Mesendoderm (in vitro differentiated cells): Measurements from ENCODE around the gene CHCT1.
A peak's percentile ranks its signal among the peaks of the same experiment; 100 is the strongest.
"Not testable (repeated sequence)": the region's sequence is repeated elsewhere in the genome, so short reads cannot be mapped to it uniquely, and the experiment has no call there.

Source experiments
- DNase-seq: peaks from one replicate; pipeline ENCODE4 v3.0.0; 2013
- H2AK5ac ChIP-seq: 2 replicates; pipeline ENCODE4 v1.6.1; 2013; ENCODE audit warnings: low read length, inconsistent platforms
- H2BK120ac ChIP-seq: 2 replicates; pipeline ENCODE4 v1.6.1; 2013; ENCODE audit warnings: low read depth, mild to moderate bottlenecking, low read length, moderate library complexity, mixed read lengths
- H2BK15ac ChIP-seq: replicated peaks from 2 replicates; pipeline ENCODE4 v1.6.1; 2013; ENCODE audit warnings: low read depth, mild to moderate bottlenecking, moderate library complexity
- H2BK5ac ChIP-seq: 2 replicates; pipeline ENCODE4 v1.6.1; 2013; ENCODE audit warnings: low read length, inconsistent platforms
- H3K18ac ChIP-seq: 2 replicates; pipeline ENCODE4 v1.6.1; 2013; ENCODE audit warnings: mild to moderate bottlenecking, low read length, mixed read lengths
- H3K23ac ChIP-seq: one replicate; pipeline ENCODE4 v1.6.1; 2013; ENCODE audit warnings: low read length
- H3K27ac ChIP-seq: 2 replicates; pipeline ENCODE4 v1.5.1; 2013; ENCODE audit warnings: low read depth, mild to moderate bottlenecking, inconsistent platforms, low read length, moderate library complexity
- H3K27me3 ChIP-seq: 2 replicates; pipeline ENCODE4 v1.6.1; 2013; ENCODE audit warnings: low read length, control low read depth, mild to moderate bottlenecking, inconsistent platforms; ENCODE audit not compliant: insufficient read depth, poor library complexity
- H3K36me3 ChIP-seq: 2 replicates; pipeline ENCODE4 v1.6.1; 2013; ENCODE audit warnings: low read length, inconsistent platforms; ENCODE audit not compliant: control insufficient read depth, insufficient read depth
- H3K4ac ChIP-seq: one replicate; pipeline ENCODE4 v1.6.1; 2013; ENCODE audit warnings: low read depth, mild to moderate bottlenecking, low read length, moderate library complexity
- H3K4me1 ChIP-seq: 2 replicates; pipeline ENCODE4 v1.6.1; 2013; ENCODE audit warnings: low read depth, low read length, inconsistent platforms; ENCODE audit not compliant: control insufficient read depth
- H3K4me2 ChIP-seq: 2 replicates; pipeline ENCODE4 v1.6.1; 2013; ENCODE audit warnings: low read length
- H3K4me3 ChIP-seq: 2 replicates; pipeline ENCODE4 v1.5.1; 2013; ENCODE audit warnings: mild to moderate bottlenecking, low read length
- H3K56ac ChIP-seq: one replicate; pipeline ENCODE4 v1.6.1; 2013; ENCODE audit warnings: low read length
- H3K79me1 ChIP-seq: 2 replicates; pipeline ENCODE4 v1.6.1; 2013; ENCODE audit warnings: low read length, inconsistent platforms
- H3K79me2 ChIP-seq: 2 replicates; pipeline ENCODE4 v1.6.1; 2013; ENCODE audit warnings: mild to moderate bottlenecking, low read length; ENCODE audit not compliant: control insufficient read depth, insufficient read depth
- H3K9ac ChIP-seq: 2 replicates; pipeline ENCODE4 v1.6.1; 2013; ENCODE audit warnings: low read length, inconsistent platforms
- H4K5ac ChIP-seq: one replicate; pipeline ENCODE4 v1.6.1; 2013; ENCODE audit warnings: low read length
- H4K8ac ChIP-seq: one replicate; pipeline ENCODE4 v1.6.1; 2013; ENCODE audit warnings: low read depth, mild to moderate bottlenecking, control low read depth, low read length, moderate library complexity
- WGBS: extraction: QIAGEN DNeasy Blood & Tissue Kit; methylation state at CpG from one replicate; pipeline ENCODE4 v1.1.7; 2013; ENCODE audit warnings: low lambda C conversion rate, missing lambda C conversion rate; ENCODE audit not compliant: insufficient coverage; ENCODE audit errors: extremely low coverage; 5-methylcytosine and 5-hydroxymethylcytosine counted together

CHCT1 gene

GRCh38 chr17:60428491-60428890 is 6.2 kb downstream of the CHCT1 start:
- H3K4me1 ChIP-seq, H3K36me3 ChIP-seq, H4K5ac ChIP-seq, H2BK120ac ChIP-seq, H3K27me3 ChIP-seq, H3K18ac ChIP-seq, H3K4me2 ChIP-seq, H2AK5ac ChIP-seq, H4K8ac ChIP-seq, H3K23ac ChIP-seq, H2BK15ac ChIP-seq, H3K56ac ChIP-seq, H3K4ac ChIP-seq, DNase-seq, H3K27ac ChIP-seq, H3K79me2 ChIP-seq, H3K9ac ChIP-seq, H3K79me1 ChIP-seq, H2BK5ac ChIP-seq, H3K4me3 ChIP-seq: not testable (repeated sequence)
- no CpG with 5 or more reads among the region's 6 CpGs for WGBS

GRCh38 chr17:60430561-60430960 is 8.3 kb downstream of the CHCT1 start:
- not testable (repeated sequence) for H2BK5ac ChIP-seq, H3K27me3 ChIP-seq, H3K18ac ChIP-seq, H2BK15ac ChIP-seq, H3K4me3 ChIP-seq, H3K27ac ChIP-seq, DNase-seq, H3K36me3 ChIP-seq, H3K56ac ChIP-seq, H2AK5ac ChIP-seq, H3K79me1 ChIP-seq, H3K23ac ChIP-seq, H3K4me1 ChIP-seq, H4K5ac ChIP-seq, H3K9ac ChIP-seq, H3K4me2 ChIP-seq, H3K4ac ChIP-seq, H2BK120ac ChIP-seq, H3K79me2 ChIP-seq, H4K8ac ChIP-seq
- no CpG with 5 or more reads among the region's 7 CpGs for whole genome bisulfite sequencing

DNA sequence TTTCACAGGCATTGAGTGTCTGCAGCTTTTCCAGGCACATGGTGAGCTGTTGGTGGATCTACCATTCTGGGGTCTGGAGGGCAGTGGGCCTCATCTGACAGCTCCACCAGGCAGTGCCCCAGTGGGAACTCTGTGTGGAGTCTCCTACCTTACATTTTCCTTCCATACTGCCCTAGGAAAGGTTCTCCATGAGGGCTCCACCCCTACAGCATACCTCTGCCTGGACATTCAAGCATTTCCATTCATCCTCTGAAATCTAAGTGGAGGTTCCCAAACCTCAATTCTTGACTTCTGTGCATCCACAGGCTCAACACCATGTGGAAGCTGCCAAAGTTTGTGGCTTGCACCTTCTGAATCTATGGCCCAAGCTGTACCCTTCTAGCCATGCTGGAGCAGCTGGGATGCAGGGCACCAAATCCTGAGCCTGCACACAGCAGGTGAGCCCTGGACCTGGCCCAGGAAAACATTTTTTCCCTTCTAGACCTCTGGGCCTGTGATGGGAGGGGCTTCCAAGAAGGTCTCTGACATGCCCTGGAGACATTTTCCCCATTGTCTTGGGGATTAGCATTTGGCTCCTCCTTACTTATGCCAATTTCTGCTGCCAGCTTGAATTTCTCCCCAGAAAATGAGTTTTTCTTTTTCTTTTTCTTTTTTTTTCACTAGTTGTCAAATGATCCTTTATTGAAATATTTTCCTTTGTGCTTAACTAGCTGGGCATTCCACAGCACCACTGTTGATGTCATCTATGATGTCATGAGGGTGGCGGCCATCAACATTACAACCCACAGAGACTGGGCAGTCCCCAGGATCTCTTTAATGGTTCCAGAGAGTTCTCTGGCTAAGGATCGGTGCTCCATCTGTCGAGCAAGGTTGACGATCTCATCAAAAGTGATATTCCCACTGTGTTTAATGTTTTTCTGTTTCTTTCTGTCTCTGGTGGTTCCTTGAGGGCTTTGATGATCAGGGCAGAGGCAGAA is 11.0 kb downstream of the CHCT1 start:
- not testable (repeated sequence) for DNase-seq, H3K27ac ChIP-seq, H4K5ac ChIP-seq, H3K4ac ChIP-seq, H3K23ac ChIP-seq, H3K36me3 ChIP-seq, H2BK15ac ChIP-seq, H3K4me3 ChIP-seq, H2BK120ac ChIP-seq, H2BK5ac ChIP-seq, H3K4me2 ChIP-seq, H3K79me1 ChIP-seq, H3K56ac ChIP-seq, H2AK5ac ChIP-seq, H4K8ac ChIP-seq, H3K18ac ChIP-seq, H3K79me2 ChIP-seq, H3K9ac ChIP-seq, H3K4me1 ChIP-seq, H3K27me3 ChIP-seq
- no CpG with 5 or more reads among the region's 4 CpGs for WGBS

DNA sequence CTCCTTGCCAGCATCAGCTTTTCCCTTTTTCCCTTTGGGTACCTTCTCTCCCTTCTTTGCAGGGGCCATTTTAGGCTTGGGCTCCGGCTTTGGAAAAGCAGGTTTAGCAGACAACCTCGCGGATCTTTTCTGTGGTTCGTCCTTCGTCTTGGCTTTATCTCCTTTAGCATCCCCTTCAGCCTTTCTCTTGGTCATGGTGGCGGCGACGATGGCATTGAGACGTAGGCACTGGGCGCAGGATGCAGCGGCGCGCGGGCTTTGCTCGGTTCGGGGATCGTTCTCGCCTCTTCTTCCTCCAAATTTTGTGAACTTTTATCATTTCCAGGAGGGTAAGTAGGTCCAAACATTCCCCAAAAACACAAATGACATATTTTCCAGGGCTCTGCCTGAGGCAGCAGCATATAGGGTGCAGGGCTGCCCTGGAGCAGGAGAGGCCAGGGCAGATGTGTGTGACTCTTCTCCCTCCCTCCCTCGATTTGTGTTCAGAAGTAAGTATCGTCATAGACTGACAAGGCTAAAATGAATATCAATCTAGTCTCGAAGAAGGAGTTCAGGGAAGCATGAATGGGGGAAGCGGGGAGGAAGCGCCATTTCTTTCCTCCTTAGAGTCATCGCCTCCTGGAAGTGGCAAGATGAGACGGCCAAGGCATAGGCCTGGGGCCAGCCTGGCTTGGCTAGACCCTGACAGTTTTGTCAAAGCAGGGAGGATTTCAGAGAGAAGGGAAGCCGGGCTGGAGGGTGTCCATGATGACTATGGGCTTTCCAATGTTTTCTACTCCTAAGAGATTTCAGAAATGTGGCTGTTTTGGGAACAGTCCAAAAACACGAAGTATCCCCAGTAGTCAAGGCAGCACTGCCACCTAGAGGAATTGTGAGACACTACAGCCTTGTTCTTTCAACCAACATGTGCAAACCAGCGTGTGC is 13.2 kb downstream of the CHCT1 start:
- H3K36me3 ChIP-seq, result no peaks in the 10 kb centered on the region
- H3K4me3 ChIP-seq, result no peak overlapping the region
- no peaks in the 10 kb centered on the region for H3K27me3 ChIP-seq
- H2AK5ac ChIP-seq, result no peak overlapping the region
- H3K79me2 ChIP-seq, result no peaks in the 10 kb centered on the region
- H2BK15ac ChIP-seq, result no peak overlapping the region
- no peak overlapping the region for H3K23ac ChIP-seq
- no peak overlapping the region for H4K8ac ChIP-seq
- H3K4ac ChIP-seq, result no peak overlapping the region
- no peak overlapping the region for H3K27ac ChIP-seq
- no peak overlapping the region for H3K4me2 ChIP-seq
- no peak overlapping the region for H2BK120ac ChIP-seq
- no peaks in the 10 kb centered on the region for H3K79me1 ChIP-seq
- no peak overlapping the region for H2BK5ac ChIP-seq
- H4K5ac ChIP-seq, result no peak overlapping the region
- no CpG with 5 or more reads among the region's 28 CpGs for WGBS
- no peak overlapping the region for H3K18ac ChIP-seq
- H3K4me1 ChIP-seq, result no peaks in the 10 kb centered on the region
- peak; percentile 78 for DNase-seq
- peak overlapping the region; percentile 70 for H3K56ac ChIP-seq
- no peak overlapping the region for H3K9ac ChIP-seq

- no peak overlapping the region for H3K4ac ChIP-seq
- H3K27me3 ChIP-seq, result no peaks in the 10 kb centered on the region
- no peaks in the 10 kb centered on the region for H3K79me2 ChIP-seq
- H3K23ac ChIP-seq, result no peak overlapping the region
- H3K4me2 ChIP-seq, result no peak overlapping the region
- no peaks in the 10 kb centered on the region for H3K36me3 ChIP-seq
- H2BK120ac ChIP-seq, result no peak overlapping the region
- no peak overlapping the region for H2BK5ac ChIP-seq
- H3K4me1 ChIP-seq, result no peaks in the 10 kb centered on the region
- H3K27ac ChIP-seq, result no peak overlapping the region
- H3K79me1 ChIP-seq, result no peaks in the 10 kb centered on the region
- no peak overlapping the region for H3K18ac ChIP-seq
- H2AK5ac ChIP-seq, result no peak overlapping the region
- H4K5ac ChIP-seq, result no peak overlapping the region
- no peak overlapping the region for H2BK15ac ChIP-seq
- no peak overlapping the region for H3K56ac ChIP-seq
- H3K4me3 ChIP-seq, result no peak overlapping the region
- H3K9ac ChIP-seq, result no peak overlapping the region
- no CpG with 5 or more reads among the region's 5 CpGs for WGBS
- H4K8ac ChIP-seq, result no peak overlapping the region
- DNase-seq, result no peak
These were observed 14.4 kb downstream of the CHCT1 start for GRCh38 chr17:60436676-60437075.
